Activated naive CD4-positive, alpha-beta T cell (primary cell): Measurements from ENCODE around the gene RBPJL.

ENCODE experiments used
- DNase-seq, 4 experiments: peaks; one replicate each; lab custom pipeline; 2025; lab: John Stamatoyannopoulos, UW

RBPJL gene

DNA sequence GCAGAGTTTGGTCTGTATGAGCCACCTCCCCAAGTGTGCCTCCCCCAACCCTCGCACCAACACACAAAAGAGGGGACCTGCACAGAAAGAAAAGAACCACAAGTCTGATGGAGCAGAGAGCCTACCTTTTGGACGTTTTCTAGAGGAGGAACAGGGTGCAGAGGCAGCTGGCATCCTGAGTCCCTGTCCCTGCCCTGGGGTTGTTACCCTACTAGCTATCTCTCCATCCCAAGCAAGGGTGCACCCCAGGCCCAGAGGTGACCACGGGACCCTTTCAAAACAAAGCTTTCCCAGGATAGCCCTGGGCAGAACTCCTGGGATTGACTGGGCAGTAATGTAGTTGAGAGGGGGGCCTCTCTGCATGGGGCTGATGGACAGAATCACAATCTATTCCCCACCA is 11.2 kb downstream of the RBPJL start:
- no peak for DNase-seq

DNA sequence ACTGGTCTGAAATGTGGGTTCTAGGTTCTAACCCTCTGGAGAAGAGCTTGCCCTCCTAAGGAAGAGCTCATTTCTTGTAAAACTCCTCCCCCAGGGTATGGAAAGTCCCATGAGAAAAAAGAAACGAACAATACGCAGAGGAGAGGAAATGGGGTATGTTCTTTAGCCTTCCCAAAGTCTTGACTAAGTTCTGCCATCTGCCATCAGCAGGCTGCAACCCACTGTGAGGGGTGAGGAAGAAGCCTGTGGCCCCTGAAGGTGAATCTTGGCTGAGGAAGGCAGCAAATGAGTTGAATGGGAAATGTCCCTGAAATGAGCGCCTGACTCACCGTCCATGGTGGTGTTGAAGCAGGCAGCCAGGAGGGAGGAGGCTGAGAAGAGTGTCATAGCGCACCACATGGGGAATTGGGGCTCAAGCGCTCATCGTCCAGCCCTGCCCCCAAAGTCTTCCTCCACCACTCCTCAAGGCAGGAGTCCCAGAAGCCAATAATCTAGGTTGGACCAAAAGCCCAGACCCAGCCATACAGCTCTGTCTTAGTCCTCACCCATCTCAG is 11.8 kb downstream of the RBPJL start:
- DNase-seq: no peak

DNA sequence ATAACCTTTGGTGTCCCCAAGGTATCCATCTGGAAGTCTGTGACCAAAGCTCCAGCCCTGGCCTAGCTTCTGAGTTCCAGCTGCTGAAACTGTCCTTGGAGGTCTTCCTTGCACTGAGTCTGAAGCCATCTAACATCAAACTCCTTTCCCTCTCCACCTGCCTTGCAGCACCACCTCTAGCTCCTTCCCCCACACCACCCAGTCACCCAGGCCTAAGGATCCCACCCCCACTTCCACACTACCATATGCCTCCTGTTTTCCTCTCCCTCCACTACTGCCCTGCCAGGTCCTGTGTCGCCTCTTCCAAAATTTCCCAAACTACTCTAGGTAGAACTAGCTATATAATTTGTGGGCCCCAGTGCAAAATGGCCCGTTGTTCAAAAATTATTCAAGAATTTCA is 12.3 kb downstream of the RBPJL start:
- no peak for DNase-seq

DNA sequence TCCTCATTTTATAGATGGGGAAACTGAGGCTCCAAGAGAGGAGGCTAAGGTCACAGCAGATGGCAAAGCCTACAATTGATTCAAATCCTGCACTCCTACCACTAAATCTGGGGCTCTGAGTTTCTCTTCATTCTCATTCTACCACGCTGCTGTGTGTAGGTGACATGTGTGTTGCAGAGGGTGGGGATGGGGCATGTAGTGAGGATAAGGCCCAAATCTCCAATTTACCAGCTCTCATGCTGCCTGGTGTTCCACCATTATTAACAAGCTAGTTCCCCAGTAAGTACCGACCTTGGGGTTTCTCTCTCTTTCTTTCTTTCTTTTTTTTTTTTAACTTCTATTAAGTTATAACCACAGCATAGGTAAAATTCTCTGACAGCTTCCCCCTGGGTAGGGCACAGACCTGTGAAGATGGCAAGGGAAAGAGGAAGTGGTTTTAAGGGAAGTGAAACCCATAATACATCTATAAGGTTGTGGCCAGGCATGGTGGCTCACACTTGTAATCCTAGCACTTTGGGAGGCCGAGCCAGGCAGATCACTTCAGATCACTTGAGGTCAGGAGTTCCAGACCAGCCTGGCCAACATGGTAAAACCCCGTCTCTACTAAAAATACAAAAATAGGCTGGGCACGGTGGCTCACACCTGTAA is 14.4 kb downstream of the RBPJL start:
- DNase-seq: no peak

DNA sequence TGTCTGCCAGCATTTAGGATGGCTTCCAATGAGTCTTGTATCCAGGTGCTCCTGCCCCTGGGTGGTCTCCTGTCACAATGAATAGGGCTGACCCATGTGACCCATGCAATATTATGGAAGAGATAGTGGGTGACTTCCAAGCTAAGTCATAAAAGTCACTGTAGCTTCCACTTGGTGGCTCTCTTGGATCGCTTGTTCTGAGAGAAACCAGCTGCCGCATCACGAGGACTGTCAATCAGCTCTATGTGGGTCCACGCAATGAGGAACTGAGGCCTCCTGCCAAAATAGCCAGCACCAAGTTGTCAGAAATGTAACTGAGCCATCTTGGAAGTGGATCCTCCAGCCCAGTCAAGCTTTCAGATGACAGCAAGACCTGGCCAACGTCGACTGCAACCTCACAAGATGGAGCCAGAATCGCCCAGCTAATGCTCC is 16.3 kb downstream of the RBPJL start:
- DNase-seq: no peak

DNA sequence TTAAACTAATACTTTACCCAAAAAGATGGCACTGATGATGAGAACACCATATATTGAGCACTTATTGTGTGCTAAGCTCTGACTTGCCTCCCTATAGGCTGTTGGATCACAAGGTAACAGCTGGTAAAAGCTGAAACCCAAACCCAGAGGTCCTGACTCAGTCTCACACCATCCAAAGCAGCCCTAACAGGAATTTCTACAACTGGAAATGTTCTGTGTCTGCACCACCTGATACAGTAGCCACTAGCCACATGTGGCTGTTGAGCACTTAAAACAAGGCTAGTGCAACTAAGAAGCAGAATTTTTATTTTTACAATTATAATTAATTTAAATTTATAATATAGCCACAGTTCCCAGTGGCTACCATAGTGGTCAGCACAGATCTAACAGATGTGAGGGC is 17.1 kb downstream of the RBPJL start:
- DNase-seq: no peak

DNA sequence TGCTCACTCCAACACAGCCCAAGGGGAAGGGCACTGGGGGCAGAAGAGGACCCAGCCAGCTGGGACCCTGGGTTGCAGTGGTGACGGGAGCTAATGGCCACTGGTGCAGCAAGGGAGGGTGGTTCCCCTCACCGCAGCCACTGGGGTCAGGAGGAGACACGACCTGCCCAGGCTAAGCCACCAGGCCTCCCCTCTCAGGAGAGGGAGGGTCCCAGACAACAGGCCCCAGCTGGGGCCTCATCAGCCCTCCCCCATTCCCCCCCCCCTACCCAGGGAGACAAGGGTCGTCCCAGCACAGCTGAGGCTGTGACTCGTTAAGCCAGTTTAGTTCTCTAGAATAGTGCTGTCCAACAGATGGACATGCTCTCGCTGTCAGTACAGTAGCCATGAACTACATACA is 18.7 kb downstream of the RBPJL start:
- DNase-seq: no peak

DNA sequence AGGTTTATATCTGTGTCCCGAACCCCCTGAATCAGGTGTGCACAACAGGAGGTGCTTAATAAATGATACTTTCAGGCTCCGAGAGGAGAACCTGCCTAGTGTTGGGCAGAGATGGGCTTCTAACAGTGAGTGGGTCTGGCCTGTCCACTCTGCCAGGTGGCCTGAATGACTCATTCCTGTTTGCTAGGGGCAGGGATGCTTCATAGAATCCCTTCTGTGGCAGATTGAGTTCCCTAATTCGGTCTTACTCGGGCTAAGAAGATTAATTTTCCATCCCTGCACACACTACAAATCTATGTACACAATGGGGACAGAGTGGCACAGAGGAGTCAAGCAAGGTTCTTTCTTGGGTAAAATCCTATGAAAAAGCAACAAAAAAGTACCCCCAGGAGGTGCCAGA is 21.8 kb downstream of the RBPJL start:
- no peak for DNase-seq

DNA sequence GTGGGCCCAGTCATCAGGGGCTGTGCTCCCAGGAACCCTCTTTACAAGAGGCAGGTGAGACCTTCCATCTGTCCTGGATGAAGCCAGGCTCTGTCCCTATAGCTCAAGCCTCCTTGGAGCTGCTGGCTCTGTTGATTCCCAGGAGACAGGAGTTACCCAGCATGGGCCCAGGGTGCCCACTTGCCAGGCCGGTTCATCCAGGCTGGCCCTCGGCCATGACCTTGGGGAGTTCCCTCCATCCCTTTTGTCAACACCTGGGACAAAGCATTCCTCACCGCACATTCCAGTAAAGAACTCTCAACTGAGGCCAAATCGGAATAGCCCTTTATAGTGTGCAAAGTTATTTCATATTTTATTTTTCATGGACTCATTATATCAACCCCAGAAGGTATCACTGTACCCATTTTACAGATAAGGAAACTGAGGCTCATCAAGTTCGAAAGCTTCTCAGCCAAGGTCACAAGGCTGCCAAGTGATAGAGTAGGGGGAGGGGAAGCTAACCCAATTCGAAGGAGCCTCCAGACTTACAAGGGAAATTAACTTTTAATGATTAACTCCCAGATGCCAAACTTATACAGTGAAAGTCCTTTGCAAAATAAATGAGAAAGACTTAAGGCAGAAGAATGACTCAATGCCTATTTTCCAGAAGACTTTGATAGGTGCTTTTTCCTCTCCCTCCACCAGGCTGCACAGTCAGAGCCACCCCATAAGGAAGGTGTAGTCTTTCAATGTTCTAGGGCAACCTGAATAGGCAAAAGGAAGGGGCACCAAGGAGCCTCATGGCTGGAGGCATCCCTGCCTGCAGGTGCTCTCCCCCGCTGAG is 23.1 kb downstream of the RBPJL start:
- no peak for DNase-seq

DNA sequence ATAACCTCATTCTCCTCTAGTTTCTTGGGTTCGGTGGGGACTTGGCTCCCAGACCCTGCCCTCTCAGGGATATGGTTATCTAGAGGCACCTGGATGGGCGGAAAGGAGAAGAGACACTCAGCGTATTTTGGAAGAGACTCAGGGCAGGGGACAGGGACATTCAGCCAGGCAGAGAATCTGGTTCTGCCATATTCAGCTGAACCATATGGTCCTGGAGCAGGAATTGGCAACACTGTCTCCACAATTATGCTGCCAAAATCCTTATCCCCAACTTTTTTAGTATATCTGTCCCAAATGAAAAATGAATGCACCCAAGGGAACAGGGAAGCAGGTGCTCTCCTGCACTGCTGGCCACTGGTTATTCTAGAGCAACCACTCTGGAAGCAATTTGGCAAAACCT is 23.8 kb downstream of the RBPJL start:
- DNase-seq: no peak

DNA sequence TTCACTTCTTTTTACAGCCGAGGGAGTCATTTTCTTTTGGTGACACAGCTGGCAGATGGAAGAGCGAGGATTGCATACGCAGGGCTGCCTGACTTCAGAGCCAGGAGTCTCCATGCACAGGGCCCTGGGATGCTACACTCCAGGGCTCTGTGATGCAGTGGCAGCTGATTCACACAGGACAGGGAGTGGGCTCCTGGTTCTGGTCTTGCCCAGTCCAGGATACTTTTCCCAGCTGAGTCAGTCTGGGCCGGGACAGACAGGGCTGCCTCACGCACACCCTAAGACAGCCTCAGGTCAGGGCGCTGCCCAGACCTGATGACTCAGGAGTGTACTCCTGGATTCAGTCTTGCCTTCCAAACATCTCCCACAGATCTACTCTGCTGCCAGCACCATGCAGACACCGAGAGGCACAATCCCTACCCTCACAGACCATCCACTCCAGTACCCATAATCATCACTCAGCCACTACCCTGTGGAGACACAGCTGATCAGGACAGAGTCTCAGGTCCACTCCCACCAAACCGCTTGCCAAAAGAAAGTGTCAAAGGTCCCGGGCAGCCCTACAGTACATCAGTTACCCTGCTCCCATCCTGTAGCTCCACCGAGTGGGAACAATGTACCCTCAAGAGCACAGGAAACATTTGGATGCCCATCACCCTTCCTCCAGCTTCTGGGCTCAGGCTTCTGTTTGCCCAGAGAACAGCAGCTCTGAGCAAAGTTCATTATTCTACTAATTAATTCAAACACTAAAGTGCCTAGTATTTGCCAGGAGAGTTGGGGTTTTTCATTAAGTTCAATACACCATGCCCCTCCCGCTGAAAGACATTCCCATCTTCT is 30.1 kb downstream of the RBPJL start:
- no peak for DNase-seq

DNA sequence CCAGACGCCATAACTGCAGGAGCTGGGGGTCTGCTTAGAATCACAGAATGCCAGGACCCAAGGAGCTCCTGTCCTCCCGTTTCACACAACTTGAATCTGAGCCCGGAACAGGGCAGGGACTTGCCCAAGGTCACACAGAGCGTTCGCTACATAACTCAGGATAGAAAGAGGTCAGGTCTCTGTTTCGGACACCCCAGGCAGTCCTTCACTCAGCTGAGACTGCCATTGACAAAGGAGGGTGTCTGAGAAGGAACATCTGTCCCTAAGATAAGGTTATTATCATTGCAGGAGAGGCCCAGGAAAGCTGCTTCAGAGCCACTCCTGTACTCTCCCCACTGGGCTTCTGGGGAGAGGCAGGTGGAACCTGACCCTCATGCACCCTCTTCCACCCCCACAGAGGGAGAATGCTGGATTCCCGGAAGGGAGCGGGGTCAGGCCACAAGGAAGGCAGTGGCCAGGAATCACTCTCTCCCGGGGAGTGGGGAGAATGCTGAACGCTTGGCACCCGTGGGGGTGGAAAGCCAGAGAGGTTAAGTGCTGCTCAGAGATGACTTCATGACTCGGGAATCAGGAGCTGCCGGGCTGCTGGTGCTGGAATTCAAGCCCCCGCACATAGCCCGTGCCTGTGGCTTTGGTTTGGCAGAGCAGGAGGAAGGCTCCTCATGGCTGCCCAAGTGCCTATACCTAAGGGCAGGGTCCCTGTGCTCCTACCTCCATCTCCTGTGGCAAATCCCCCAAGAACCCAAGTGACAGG is 30.9 kb downstream of the RBPJL start:
- no peak for DNase-seq

DNA sequence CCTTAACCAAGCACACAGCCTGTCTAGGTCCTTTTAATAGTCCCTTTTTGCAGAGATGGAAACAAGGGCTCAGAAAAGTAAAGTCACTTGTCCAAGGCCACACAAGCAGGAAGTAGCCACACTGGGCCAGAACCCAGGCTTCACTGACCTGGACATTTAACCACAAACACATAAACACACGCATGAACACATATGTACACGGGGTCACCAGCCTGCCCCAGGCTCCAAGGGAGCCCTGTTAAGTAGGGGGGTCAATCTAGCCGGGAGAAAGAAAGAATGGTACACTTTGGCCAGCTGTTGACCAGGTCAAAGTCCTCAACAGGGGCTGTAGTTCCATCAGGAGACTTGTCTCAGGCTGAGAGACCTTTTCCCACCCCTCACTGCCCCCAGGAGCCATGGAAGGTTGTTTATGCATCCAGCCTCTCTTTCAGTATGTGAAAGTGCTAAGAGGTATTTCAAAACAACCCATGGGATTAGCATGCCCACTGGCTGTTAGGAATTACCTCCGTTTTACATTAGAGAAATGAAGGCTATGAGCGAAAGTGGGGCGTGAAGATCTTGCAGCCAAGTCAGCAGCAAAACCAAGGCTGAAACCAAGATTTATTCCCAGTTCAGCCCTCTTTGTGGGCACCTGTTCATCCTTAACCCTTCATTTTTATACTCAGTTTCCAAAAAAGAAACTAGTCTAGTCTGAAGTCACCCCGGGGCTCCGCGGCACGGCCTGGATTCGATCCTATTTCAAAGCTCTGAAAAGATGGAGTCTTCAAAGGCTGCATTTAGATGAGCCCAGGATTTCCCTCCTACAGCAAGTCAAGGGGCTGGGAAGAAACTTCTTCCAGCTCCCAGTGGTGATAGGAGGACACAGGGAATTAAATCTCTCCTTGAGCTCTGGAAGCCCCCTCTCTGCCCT is 31.7 kb downstream of the RBPJL start:
- no peak for DNase-seq

DNA sequence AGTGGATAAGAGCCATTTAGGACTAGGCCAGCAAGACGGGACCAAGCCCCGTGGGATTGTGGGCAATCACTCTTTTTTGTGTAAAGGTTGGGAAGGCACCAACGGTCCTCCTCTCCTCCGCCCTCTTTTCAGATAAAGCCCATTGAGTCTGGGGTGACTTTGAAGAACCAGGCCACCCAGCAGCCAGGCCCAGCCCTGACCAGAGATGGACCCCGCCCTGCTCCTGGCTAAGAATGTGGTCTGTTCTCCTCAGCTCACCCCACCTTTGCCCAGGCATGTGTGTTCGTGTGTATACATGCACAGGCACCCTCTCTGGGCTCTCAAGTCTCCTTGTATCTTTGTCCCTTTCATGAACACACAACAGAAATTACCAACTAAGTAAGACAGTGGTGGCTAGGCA is 32.4 kb downstream of the RBPJL start:
- no peak for DNase-seq

DNA sequence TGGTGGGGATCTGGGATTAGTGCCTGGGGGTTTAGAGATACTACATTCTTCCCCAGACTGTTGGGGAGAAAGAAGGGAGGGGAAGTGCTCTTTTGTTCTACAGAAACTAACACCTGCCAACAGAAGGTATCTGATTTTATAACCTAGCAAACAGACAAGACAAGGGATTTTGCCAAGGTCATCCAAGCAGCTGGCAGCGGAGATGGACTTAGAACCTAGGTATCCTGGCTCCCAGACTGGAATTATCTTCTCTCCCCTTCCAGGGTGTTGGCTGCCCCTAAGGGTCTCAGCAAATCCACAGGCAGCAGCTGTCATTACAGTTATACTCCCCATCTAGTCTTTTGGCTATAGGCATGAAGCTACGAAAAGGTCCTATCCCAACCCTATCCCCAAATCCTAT is 33.2 kb downstream of the RBPJL start:
- DNase-seq: no peak

DNA sequence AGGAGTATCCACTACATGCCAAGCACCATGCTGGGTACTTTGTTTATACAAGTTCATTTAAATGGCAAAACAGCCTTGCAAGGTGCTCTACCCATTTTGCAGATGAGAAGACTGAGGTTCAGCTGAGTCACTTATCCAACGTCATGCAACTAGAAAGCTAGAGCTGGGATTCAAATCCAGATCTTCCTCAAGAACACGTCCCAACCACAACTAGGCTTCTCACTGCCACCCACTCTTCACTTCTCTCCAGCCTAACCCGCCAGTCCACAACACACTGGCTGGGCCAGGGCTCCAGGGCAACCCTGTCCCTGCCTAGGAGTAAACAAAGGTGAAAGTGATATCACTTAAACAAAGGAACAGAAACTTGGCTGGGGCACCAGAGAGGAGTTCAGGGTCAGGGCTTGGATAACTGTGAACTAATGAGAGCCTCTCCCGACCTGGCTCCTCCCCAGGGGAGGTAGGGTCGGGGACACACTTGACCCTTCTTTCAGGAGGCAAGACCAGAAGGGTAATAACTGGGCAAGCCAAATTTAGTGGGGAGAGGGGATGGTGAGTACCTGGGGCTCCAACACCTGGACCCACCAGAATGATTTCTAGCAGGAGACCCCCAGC is 33.7 kb downstream of the RBPJL start:
- no peak for DNase-seq

DNA sequence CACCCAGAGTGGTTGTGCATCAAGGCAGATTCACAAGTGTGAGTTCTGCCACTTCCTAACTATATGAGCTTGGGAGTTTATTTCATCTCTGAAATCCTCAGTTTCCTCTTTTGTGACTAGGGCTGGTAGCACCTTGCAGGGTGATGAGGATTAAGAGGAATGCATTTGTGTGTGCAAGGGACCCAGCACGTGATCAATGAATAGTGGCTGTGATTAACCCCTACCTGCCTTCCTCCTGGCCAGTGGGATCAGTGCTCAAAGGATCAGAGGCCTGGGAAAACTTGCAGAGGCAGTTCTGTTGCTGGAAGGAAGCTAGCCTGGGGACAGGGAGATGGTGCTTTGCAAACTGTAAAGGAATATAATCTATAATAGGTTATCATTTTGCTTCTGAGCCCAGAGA is 34.3 kb downstream of the RBPJL start:
- no peak for DNase-seq

DNA sequence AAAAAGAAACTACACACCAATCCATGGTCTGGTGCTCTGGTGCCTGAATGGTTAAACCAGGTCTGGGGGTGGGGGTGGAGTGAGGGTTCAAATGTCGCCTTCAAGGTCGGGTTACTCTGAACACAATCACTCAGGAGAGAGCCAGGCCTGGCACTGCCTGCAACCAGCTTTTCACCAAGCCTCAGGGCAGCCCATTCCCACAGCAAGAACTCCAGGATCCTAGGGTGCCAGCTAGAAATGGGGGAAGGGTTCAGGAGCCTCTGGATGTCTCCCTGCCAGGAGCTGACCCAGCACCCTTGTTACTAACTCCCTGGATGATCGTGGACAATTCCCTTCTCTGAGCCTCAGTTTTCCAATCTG is 34.9 kb downstream of the RBPJL start:
- DNase-seq: no peak

DNA sequence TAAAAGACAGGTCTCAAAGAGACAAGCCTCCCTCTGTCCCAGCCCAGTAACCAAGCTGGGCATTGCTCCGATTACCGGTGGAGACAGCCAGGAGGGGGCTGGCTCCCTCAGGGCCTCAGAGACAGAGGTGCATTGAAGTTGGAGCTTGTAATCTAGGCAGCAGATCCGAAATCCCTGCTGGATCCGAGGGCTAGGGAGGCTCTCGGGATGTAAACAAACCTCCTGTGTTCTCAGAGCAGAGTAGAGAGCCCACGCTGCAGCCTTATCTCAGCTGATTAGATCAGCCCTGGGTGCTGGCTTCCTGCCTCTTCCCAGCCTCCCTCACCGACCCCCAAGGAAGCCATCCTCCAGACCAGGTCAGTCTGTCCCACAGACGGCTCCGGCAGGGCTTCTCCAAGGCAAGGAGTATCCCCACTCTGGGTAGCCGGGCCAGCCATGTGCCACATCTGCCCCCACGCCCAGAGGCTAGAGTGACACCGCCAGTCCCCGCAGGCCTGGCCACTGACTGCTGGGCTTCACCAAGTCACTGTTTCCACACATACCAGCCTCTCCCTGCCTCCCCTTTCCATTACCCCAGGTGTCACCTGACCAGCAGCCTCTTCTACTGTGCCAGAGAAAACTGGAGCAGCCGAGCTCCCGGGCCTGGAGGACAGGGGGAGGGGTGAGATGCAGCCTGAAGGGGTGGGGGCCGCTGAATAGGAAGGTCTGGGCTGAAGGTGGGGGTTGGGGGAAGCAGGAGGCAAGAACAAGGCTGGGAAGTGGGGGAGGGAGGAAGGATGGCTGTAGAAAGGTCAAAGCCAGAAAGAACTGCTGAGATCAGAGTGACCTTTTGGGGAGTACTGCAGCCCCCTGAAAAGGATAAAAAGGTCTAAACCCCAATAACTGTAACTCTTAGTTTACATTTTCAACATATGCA is 35.6 kb downstream of the RBPJL start:
- DNase-seq: no peak
